Tibial nerve (tissue), 4 donors: Measurements from ENCODE around the gene PCSK5.

Source experiments
- EP300 ChIP-seq, 2 donors: sonication (generic); formaldehyde crosslinking; IDR thresholded peaks; one replicate each; pipeline ENCODE4 v1.6.1; 2017; ENCODE audit warnings: antibody characterized with exemption in 2 of 2, mild to moderate bottlenecking in 1 of 2
- POLR2A ChIP-seq, 2 donors: fragments of 450-650 bp; IDR thresholded peaks; one replicate each; pipeline ENCODE4 v1.6.1; 2017; ENCODE audit warnings: antibody characterized with exemption in 2 of 2, mild to moderate bottlenecking in 2 of 2, moderate library complexity in 2 of 2
- TF ChIP-seq, protein P1 (sequence below), 5 experiments: fragments of 200-600 bp in 3 of 5; fragments of 450-650 bp in 2 of 5; sonication (generic) in 3 of 5; IDR thresholded peaks; one replicate each; pipeline ENCODE4 v1.5.1; 2016 to 2019; ENCODE audit warnings: antibody characterized with exemption in 5 of 5, mild to moderate bottlenecking in 3 of 5, moderate library complexity in 2 of 5

DNA sequence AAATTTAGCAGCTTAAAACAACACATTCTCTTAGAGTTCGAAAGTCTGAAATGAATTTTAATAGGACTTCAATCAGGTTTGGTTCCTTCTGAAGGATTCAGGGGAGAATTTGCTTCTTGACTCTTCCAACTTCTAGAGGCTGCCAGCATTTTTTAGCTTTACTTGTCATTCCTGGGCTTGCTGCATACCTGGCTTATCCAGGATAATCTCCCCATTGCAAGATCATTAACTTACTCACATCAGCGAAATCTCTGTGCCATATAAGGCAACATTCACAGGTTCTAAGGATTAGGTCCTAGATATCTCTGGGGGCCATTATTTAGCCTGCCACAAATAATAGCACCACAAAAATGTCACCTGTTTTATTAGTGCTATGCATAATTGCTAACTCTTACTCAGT is 46.2 kb upstream of the PCSK5 start:
- TF ChIP-seq, protein P1, sequence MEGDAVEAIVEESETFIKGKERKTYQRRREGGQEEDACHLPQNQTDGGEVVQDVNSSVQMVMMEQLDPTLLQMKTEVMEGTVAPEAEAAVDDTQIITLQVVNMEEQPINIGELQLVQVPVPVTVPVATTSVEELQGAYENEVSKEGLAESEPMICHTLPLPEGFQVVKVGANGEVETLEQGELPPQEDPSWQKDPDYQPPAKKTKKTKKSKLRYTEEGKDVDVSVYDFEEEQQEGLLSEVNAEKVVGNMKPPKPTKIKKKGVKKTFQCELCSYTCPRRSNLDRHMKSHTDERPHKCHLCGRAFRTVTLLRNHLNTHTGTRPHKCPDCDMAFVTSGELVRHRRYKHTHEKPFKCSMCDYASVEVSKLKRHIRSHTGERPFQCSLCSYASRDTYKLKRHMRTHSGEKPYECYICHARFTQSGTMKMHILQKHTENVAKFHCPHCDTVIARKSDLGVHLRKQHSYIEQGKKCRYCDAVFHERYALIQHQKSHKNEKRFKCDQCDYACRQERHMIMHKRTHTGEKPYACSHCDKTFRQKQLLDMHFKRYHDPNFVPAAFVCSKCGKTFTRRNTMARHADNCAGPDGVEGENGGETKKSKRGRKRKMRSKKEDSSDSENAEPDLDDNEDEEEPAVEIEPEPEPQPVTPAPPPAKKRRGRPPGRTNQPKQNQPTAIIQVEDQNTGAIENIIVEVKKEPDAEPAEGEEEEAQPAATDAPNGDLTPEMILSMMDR (IDR thresholded peaks at IDR 0.05): no peak
- no peak for TF ChIP-seq POLR2A (IDR thresholded peaks at IDR 0.05)
- TF ChIP-seq EP300 (IDR thresholded peaks at IDR 0.05): no peak
